Measurements from ENCODE around the gene DNAJC7.
"Not testable (repeated sequence)": the region's sequence is repeated elsewhere in the genome, so short reads cannot be mapped to it uniquely, and the experiment has no call there.

The DNAJC7 gene

DNA sequence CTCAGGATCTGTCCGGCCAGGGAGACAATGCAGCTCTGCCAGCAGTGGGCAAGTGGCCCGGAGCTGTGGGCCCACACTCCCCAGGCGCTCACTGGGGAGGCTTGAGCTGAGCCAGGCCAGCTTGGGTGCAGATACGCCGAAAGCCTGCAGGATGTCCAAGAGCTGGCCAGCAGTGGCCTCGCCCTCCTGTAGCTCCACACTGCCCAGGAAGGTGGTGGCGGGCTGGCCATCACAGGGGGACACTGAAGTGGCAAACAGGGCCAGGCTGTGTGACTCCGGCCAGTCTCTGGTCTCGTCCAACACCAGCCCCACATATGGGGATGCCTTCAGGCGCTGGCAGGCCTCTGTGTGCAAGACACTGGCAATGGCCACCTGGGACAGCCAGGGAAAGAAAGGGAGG lies 23.6 kb upstream of the DNAJC7 start:
- no peak for ATAC-seq
- no peak for DNase-seq

DNA sequence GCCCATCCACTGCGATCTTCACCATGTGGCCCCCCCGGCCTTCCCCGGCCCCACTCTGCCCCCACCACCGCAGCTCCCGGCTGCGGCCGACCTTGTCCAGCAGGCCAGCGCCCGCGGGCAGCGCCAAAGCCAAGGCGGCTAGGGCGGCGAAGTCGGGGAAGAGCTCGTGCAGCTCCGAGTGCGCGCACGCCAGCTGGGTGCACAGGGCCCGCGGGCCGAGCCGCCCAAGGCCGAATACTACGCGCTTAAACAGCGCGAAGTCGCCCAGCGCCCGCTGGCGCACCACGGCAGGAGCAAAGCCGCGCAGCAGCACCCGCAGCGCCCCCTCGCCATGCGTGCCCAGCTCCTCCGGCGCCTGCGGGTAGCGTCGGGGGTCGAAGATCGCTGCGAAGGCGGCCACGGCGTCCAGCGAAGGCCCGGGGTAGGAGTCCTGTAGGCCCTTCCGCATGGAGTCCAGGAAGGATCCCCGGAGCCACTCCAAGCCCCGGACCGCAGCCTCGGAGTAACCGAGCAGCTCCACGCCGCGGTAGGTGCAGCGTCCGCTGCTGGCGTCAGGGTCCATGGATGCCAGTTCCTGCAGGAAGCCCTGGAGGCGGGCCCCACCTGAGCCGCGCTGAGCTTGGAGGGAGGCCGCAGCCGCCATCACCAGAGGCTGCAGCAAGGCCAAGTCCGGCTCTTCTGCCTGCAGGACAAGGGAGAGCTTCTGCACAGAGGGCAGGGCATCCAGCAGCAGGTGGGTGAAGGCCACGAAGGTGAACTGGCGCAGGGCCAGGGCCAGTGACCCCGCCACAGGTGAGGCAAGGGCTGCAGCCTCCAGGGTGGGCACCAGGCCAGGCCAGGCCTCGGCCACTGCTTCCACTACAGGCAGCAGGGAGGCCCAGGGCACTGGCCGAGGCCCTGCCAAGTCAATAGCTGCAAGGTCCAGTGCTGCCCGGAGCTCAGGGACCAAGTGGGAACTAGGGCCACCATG lies 22.8 kb upstream of the DNAJC7 start:
- no peak for DNase-seq
- ATAC-seq: no peak

DNA sequence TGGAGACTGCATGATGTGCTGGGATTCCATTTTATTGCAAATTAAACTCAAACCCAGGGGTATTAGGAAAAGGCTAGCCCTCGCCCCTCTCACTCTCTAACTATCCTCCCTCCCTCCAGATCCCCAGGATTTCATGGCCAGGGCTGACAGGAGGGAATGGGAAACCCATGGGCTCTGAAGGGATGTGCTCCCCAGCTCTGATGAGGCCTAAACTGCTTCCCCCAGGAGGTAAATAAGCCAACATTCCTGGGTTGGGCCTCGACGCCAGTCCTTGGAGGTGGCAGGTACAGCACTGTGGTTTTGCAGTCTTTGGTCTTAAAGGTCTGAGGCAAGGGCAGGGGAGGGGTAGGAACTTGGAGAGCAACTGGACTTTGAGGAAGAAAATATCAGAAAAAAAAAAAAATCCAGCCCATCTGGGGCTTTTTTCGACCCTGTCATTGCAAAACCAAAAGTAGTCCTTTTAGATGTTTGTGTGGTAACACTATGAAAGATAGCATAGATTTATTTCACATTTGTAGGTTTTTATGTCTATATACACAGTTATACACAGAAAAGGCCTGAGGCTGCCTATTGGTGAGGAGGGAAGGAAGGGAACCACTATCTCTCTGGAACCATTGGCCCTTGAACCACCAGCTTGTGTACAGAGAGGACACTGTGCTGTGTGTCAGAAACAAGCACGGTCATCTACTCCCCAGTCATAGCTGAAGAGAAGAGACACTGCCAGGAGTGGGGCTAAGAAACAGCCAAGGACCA lies 21.2 kb upstream of the DNAJC7 start:
- ATAC-seq (no peak), DNase-seq (no peak)

DNA sequence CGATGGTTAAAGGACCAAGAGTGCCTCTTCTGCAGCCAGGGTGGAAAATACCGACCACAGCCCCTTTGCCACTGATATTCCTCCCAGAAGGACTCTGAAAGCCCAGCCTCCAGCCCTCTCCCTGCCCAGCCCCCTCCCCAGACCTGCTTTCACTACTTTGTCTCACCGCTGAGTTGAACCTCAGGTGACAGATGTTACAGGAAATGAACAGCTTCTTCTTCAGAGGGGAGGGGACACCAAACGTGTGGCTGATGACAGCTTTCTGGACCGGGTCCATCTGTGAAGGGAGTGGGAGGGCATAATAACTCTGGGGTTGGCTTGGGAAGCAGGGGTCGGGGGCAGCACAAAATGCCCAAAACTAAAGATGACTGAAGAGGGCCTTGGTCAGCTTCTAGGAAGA lies 16.8 kb upstream of the DNAJC7 start:
- DNase-seq (no peak), ATAC-seq (no peak)

DNA sequence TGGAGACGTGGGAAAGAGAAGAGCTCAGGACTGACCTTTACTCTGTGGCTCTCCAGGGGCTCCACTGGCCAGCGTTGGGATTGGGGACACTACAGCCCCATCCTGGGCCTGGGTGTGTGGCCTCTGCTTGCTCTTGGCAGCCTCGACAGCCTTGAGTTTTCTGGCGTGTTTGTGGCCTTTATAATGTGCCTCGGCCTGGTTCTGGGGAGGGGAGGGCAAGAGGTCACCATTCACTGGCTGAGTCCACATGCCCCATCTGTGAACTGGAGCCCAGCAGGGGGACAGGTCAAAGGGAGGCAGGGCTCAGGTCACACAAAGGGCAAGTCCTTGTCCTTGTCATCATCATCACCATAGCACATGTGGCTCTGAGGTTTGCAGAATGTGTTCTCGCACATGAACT lies 14.3 kb upstream of the DNAJC7 start:
- DNase-seq: no peak
- no peak for ATAC-seq

DNA sequence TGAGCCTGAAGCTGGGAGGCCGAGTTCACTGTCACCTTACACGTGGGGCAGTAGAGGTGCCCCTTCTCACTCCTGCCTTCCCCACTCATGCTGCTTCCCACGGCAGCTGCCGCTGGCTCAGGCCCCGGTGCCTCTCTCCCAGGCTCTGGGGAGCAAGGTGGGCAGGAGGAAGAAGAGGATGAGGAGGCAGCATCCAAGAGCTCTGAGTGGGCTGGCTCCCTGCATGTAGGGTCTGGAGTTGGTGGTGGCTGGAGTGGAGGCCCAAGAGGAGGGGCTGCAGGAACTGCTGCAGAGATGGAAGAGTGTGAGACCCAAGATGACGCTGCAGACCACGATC lies 11.5 kb upstream of the DNAJC7 start:
- no peak for DNase-seq
- no peak for ATAC-seq

DNA sequence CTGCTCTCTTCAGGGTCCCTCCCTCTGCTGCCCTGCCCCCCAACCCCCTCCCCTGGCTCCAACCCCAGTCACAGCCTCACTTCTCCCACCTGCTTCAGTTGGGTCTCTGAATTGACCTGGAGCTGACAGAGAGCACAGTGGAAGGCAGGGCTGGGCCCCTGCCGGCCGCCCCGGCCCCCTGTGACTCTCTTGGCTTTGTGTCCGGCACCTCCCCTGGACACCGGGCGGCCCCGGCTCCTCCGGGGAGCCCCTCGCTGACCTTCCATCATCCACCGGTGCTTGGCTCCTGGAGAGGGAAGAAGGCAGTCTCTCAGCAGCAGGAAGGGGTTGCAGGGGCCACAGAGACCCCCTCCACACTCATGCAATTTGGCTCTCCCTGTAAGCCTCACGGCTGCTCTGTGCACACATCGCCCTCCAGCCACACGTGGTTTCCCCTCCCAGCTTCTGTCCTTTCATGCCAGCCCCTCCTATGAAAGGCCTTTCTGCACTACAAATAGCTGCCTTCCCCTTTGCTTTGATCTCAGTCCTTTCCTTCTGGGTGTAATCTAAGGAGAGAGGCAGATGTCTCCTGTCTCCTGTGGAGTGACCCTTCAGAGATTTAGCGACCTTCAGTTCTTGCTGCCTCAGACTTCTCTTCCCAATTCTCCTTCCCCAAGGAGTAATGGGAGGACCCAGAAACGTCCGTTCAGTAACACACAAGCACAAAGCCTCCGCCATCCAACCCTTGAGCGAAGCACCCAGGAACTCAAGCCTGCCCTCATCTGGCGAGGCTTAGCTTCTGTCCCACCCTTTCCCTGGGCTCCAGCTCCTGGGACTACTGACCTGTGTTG lies 10.9 kb upstream of the DNAJC7 start:
- ATAC-seq (no peak), DNase-seq (no peak)

DNA sequence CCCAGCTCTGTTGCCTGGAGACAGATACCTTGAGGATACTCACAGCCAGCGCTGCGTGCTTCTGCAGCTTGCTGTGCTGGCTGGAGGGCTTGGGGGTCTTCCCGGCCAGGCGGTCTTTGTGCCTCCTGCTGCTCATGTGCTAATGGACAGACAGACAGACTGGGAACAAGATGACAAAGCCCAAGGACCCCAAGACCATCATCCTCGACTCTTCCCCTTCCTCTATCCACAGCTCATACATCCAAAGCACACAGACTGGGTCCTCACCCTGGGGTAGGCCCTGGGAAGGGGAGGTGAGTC lies 10.3 kb upstream of the DNAJC7 start:
- ATAC-seq: no peak
- DNase-seq: no peak

DNA sequence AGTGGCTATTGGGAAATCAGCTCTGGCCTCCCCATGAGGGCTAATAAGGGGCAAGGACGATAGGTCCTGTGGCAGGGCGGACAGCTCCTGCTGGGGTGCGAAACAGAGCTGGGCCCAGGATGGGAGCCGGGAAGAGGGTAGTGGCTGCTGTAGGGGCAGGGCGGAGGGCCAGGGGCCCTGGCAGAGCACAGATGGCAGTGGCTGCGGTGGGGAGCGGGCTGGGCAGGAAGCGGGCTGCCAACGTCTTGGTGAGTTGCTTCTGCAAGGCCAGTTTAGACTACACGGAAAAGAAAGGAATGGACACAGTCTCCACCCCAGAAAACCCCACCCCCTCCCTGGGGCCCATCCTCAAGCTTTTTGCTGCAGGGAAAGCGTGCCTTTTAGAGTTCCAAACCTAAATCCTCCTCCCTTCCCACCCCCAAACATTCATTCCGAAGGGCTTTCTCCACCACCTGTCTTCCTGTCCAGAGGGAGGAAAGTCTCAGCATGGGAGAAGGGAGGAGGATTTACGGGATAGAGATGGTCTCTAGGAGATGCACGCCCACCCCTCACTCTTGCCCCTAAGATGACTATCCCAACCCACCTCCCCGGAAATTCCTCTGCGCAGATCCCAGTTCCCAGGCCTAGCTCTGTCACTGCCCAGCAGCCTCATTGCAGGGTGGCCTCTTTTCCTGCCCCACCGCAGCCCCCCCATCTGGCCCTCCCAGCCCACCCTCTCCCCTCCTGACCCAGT lies 9.8 kb upstream of the DNAJC7 start:
- DNase-seq (no peak), ATAC-seq (no peak)

DNA sequence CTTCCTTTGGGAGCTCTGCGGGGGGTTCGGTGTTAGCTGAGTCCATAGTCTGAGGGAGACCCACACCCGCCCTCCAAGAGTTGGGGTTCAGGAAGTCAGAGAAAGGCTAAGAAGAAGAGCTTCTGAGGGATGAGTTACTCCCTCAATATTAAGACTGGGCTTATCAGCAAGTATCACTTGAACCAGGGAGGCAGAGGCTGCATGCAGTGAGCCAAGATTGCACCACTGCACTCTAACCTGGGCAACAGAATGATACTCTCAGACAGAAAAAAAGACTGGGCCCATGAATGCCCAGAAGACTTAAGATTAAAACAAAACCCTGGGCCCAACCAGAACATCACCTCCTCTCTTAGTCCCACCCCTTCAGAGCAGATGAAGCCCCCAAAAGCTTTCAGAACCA lies 8.7 kb upstream of the DNAJC7 start:
- ATAC-seq: no peak
- DNase-seq: no peak

DNA sequence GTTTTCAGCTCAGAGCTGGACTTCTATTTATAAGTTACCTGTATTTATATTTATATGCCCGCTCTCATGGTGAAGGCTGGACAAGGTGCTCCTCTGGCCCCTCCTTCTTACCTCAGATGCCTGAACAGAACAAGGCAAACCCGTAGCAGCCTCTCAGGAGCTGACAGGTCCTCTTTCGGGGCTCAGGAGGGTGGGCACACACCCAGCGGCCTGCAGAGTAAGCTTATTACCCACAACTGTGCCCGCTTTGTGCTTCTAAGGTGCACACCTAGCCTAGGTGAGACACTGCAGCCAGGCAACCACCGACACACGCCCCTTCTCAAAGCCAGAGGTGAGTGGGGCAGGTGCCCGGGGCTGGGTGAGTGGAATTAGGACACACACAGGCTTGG lies 7.9 kb upstream of the DNAJC7 start:
- DNase-seq (no peak), ATAC-seq (no peak)

DNA sequence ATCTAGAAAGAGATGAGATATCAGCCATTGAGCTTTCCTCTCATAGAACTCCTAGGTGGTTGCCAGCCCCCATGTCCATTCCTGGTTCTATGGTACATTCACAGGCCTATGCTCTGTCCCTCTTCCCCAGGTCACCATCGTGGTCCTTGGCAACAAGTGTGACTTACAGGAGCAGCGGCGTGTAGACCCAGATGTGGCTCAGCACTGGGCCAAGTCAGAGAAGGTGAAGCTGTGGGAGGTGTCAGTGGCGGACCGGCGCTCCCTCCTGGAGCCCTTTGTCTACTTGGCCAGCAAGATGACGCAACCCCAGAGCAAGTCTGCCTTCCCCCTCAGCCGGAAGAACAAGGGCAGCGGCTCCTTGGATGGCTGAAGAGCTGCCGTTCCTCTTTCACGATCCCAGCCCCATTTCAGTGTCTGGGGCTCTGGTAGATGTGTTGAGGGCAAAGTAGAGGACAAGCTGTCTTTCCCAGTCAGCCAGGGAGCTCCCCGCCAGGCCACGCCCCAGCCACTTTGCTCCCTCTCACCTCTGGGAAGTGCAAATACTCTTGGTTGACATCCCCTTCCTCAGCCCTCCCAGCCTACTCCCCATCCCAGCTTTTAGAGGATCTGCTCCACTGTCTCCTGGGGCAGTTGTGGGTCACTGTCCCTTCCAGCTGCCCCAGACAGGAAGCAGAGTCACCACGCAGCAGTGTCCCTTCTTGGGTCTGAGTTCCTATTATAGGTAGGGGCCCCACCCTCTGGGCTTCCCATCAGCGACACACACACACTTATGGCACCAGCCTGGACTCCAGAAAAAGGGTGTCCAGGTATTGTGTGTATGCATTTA lies 6.5 kb upstream of the DNAJC7 start:
- DNase-seq (no peak), ATAC-seq (no peak)

DNA sequence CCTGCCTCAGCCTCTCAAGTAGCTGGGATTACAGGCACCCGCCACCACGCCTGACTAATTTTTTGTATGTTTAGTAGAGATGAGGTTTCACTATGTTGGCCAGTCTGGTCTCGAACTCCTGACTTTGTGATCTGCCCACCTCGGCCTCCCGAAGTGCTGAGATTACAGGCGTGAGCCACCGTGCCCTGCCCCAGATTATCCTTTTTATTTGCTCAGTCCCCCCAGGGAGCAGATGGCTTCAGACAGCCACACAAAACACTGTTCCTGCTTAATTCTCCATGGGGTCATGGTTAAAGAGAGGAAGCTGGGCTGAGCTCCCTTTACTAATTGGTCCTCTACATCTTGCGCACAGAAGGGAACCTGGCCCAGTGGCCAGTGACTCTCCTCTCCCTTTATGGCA lies 3.6 kb upstream of the DNAJC7 start:
- ATAC-seq, DNase-seq: not testable (repeated sequence)

DNA sequence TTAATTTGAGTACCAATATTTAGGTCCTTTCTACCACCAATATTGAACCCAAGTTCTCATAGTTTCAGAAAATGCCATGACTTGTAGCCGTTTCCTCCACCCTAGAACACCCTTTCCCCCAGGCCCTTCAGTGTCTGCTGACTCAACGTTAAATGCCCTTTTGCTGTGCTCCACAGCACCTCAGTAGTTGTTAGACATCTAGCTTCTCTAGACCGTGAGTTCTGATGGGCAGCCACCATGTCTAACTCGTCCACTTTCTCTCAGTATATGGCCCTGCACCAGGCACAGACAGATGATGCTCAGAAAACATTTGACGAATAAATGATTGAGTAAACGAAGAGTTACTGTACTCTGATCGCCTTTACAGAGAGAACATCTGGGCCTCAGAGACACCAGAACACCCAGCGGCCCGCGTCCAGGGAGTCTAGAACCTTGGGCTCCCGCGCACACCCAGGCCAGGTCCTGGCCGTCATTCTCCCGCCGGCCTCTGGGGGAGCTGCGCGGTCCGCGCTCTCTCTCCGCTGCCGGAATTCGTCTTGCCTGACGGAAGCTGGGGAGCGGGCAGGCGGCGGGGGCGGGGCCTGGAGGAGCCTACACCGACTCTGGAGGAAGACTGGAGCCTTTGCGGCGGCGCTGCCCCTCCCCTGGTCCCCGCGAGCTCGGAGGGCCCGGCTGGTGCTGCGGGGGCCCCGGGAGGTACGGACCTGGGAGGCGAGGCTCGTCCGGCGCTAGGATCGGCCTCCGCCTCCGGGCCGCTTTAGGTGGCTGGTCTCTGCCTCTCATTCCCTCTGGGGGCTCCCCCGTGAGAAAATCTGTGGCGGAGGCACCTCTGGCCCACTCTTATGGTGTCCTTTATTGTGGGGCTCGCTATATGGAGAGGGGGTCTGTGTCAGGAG lies 2.5 kb upstream of the DNAJC7 start, which contains the start of gene NKIRAS2:
NKIRAS2 (plus strand) TSS at position 582 of the 896 bp plus-strand sequence. CDS start 1,488 bp downstream, outside the sequence.
- ATAC-seq: peak; percentile 83
- DNase-seq: peak; percentile 96

DNA sequence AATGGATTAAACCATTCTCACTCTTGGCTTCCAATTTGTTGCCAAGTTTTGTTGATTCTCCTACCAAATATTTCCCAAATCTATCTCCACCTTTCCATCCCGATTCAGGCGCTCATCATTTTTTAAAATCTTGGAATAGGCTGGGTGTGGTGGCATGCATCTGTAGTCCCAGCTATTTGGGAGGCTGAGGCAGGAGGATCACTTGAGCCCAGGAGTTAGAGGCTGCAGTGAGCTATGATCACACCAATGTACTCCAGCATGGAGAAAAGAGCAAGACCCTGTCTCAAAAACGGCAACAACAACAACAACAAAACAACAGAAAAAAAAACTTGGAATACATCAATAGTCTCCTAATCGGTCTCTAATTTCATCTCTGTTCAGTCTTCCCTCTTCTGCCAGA lies 1.7 kb upstream of the DNAJC7 start:
- ATAC-seq (no peak), DNase-seq (no peak)

DNA sequence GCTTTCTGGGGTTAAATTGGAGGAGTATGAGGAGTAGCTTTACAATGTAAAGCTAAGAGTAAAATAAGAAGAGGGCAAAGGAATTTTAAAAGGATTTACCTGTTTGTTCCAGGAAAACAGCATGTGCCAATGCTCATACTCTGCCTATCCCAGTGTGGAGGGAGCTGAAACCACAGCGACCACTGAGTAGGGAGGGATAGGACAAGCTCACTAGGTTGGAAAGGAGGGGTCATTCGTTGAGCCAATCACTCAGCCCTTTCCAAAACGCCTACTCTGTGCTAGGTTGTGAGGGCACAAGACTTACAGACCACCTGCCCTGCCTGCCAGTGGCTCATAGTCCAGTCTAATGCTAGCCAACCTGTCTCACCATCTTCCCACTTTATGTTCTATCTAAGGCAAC lies 1.1 kb upstream of the DNAJC7 start:
- no peak for DNase-seq
- no peak for ATAC-seq

DNA sequence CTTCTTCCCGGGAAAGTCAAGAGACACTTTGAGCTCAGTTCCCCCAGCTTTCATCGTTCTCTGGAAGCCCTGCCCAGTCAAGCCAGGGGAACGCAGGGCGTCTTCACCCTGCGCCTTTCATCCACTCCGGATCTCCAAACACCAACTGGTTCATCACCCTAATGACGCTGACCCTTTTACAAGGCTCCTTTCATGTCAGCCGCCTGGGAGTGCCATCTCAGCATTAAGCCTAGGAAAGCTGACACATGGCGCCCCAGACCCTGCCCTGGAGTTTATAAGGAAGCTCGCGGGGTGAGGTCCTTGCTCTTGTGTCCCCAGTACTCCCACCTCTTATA lies 594 bp upstream of the DNAJC7 start:
- peak; percentile 11 for ATAC-seq
- no peak for DNase-seq

DNA sequence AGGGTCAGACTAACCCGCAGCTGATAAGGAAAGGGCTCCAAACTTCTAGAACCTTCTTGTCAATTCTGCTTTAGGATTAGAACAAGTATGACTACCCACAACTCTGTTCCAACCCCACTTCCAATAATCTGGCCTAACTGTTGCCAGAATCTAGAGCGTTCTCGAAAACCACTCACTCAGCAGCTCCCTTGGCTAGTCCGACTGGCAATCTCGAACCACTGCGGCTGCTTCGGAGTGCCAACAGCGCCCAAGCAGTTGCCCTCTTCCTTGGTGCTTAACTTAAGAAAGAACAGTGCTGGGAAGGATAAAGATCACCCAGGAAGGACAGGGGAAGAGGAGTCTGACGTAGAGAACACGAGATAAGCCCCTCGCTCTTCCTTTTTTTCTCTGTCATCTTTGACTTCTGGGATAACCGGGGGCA lies 818 bp downstream of the DNAJC7 start:
- ATAC-seq (no peak), DNase-seq (peak; percentile 35)

DNA sequence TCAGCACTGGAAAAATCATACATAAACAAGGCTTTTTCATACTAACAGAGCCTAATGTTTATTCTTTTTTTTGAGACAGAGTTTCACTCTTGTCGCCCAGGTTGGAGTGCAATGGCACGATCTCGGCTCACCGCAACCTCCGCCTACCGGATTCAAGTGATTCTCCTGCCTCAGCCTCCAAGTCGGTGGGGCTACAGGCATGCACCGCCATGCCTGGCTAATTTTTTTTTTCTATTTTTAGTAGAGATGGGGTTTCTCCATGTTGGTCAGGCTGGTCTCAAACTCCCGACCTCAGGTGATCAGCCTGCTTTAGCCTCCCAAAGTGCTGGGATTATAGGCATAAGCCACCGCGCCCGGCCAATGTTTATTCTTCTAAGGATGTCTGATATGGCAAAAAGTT lies 3.5 kb downstream of the DNAJC7 start:
- not testable (repeated sequence) for ATAC-seq, DNase-seq

DNA sequence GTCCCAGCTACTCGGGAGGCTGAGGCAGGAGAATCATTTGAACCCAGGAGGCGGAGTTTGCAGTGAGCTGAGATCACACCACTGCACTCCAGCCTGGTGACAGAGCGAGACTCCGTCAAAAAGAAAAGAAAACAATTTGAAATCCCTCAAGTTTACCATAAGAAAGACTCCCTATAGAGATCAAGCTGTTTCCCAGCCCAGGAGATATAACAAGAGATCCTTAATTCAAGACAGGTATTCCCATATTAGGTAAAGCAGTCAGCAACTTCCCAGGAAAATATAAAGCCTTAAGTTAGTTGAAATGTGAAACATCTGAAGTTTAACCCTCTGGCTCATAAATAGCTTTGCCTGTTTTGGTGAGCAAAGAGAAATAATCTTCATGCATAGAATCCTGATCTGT lies 4.9 kb downstream of the DNAJC7 start:
- not testable (repeated sequence) for ATAC-seq, DNase-seq

All from stimulated activated naive CD8-positive, alpha-beta T cell treated with anti-CD3 and anti-CD28 coated beads, Interleukin-15, Interleukin-2, amounts not matched to agents 100 U/mL and 50 U/mL, for 24 hours (primary cell).